Hypothalamus (tissue), 51 donors: Measurements from ENCODE around the gene PPL.
A peak's percentile ranks its signal among the peaks of the same experiment; 100 is the strongest.
"Not testable (repeated sequence)": the region's sequence is repeated elsewhere in the genome, so short reads cannot be mapped to it uniquely, and the experiment has no call there.

Experiments
- DNase-seq, 51 donors: peaks; one replicate each; lab custom pipeline; 2025; lab: John Stamatoyannopoulos, UW

Gene PPL

DNA sequence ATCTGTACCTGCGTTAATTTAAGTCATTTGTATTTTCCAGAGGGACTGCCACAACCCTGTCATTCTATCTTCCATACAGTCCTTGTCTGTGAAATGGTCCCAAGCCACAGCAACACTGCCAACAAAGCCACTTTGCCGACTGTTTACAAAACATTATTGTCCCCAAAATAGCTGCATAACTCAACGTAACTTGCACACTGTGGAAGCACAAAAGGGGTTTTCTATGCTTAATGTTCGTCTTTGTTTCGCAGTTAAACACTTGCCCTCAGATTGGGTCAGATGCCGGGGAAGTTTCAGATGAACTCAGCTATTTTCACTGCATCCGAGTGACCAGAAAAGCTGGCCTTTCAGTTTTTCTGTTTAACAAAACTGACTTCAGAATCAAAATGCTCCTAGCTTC is 25.8 kb upstream of the PPL start:
- DNase-seq = peak in 27 of 51 donors; percentile 13 to 88 (median 47)

DNA sequence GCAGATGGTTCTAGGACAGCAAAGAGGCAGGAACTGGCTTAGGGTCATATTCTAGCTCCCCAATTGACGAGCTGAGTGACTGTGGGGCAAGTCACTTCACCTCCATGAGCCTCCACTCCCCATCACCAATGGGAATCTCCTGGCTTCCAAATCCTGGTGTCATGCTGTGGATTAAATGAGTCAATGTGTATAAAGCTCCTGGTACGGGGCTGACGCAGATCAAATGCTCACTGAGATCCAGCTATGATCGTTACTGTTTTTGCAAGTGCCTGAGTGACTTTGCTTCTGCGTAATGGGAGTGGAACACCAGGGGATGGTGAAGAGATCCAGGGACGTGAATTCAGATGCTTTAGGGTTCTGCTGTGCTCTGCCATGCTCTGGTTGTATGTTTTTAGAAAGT is 23.6 kb upstream of the PPL start:
- no peak for DNase-seq

DNA sequence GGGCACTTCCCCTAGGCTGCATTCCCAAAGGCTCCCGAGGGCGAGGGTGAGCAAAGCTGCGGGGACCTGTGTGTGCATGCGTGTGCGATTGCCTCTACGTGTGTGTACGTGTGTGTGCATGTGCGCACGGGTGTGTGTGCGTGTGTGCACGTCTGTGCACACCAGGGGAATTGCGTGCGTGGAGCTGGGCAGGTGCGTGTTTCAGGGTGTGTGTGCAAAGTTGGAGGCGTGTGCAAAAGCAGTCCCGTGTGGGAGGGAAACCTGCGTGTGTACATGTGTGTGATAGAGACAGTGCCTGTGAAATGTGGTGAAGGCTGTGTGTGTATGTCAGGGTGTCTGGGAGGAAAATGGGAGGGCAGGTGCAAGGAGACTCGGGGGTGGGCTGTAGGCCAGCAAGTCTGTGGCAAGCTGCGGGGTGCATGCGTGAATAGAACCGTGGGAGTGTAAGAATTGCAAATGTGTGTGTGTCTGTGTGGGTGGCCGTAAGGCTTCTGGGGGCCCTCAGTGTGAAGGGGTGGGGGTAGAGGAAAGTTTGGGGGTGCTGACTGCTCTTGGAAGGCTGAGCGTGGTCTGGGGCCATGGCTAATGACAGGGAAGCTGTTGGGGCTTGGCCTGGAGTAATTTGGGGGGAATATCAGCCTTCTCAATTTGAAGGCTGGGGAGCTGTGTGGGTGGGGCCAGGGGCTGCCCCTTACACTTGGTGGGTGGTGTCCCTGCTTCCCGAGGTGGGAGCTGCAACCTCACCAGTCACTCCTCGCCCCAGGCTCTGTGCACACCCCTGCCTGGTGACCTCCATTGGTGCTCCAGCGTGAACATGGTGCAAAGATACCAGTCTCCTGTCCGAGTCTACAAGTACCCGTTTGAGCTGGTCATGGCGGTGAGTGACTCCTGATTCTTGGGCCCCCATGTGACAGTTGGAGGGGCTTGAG is 21.8 kb upstream of the PPL start:
- DNase-seq = peak in 2 of 51 donors; percentile 31 to 47

DNA sequence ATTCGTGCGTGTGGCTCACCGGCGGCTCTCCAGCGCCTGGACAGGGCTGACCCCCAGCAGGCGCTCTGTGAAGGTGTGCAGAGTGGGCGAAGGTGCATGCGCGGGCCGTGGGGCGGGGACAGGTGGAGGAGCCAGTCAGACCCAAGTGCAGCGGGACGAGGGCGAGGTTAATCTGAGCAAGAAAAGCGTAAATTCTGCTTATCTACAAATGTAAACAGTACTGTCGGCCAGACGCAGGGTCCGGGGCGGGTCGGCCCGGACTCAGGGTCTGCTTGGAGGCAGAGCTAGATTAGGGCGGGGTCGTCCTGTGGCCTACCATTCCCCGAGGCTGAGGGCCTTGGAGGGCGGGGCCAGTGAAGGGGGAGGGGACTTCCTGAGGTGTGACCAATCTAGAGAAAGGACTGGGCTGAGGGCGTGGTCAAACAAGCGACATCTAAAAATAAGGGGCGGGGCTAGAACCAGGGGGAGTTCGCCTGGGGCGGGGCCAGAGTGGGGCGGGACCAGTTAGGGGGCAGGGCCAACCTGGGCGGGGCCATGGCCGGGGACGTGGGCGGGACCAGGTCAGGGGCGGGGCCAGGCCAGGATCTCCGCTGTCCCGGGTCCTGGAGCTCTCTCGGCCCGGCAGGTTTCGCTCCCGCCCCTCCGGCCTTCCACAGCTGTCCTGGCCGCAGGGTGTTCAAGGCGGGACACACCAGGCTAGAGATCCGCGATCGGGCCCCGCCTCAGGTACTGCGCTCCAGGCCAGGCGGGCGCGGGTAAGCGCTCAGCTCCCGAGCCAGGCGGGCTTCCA is 21.0 kb upstream of the PPL start, which contains the start of gene SEC14L5:
Gene SEC14L5 (plus strand): TSS at position 611 of the 790 bp plus-strand sequence. CDS start 994 bp downstream, outside the sequence.
- DNase-seq = peak; percentile 13 to 99 (median 93)

DNA sequence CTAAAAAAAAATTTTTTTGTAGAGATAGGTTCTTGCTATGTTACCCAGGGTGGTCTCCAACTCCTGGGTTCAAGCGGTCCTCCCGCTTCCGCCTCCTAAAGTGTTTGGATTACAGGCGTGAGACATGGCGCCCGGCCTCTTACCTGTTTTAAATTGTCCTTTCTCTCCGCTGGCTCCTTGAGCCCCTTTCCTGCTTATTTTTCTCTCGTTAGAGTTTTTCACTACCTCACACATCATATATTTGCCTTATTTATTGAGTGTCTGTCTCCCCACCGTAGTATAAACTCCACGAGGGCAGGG is 20.4 kb upstream of the PPL start:
- no peak for DNase-seq

DNA sequence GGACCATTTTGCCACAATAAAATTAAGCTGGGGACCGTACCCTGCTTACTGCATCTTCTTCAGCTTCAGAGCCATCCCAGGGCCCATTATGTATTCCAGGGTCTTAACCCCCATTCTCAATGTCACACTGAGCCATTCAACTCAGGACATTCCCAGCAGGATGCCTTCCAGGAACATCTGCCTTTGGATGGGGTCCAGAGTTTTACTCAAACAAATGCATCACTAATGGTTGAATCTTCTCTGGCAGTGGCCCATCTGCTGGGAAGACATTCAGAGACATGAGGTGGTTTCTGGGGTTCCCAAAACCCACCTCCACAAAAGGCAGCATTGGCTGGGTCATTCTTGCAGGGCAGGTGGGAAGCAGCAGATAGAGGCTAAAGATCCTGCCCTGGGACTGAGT is 17.8 kb upstream of the PPL start:
- DNase-seq = no peak

DNA sequence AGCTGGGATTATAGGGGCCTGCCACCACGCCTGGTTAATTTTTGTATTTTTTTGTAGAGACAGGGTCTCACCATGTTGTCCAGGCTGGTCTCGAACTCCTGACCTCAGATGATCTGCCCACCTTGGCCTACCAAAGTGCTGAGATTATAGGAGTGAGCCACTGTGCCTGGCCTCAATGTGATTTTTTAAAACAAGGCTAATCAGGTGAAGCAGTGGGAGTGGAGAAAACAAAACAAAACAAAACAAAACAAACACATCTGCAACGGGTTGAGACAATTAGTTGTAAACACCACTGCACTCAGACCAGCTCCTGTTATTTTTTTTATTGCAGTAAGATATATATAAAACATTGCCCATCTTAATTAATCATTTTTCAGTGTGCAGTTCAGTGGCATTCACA is 14.6 kb upstream of the PPL start:
- not testable (repeated sequence) for DNase-seq

DNA sequence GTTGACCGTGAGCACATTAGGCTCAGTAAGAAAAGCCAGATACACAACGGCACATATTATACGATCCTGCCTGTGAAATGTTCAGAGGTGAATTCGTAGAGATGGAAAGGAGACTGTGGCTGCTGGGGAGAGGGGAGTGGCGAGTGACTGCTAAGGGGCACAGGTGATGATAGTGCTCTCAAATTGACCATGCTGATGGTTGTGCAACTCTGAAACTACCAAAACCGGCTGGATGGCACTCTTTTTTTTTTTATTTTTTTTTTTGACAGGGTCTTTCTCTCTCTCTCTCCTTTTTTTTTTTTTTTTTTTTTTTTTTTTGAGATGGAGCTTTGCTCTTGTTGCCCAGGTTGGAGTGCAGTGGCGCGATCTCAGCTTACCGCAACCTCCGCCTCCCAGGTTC is 13.0 kb upstream of the PPL start:
- no peak for DNase-seq

DNA sequence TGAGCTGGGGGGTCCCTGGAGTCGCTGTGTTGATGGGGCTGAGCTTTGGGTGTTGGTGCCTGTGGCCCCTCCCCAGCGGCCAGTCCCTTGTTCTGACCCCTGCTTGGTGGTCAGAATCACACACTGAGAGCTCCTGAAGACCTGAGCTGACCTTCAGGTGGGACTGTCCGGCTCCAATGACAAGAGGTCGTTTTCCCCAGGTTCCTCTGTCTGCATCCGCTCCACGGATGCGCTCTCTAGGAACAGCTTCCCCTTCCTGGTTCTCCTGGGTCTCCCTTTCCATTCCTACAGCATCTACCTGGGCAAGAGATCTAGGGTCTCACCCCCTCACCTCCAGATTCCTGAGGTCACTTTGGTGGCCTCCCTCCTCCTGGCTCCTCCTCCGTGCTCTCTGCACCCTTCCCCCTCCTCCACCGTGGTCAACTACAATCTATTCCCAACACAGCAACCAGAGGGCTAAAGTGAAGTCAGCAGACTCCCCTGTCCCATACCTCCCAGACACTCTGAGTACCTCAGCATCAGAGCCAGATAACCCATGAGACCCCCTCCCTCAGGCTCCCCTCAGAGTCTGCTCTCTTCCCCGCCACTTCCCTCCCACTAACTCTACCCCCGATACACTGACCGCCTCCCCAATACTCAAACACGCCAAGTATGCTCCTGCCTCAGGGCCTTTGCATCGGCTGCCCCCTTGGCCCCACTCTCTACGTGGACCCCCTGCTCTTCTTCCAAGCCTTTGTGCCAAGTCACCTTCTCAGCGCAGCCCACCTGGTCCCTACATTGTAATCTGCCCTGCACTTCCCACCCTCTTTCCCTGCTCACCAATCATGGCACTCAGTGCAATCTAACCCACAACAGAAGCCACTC is 12.2 kb upstream of the PPL start:
- no peak for DNase-seq

DNA sequence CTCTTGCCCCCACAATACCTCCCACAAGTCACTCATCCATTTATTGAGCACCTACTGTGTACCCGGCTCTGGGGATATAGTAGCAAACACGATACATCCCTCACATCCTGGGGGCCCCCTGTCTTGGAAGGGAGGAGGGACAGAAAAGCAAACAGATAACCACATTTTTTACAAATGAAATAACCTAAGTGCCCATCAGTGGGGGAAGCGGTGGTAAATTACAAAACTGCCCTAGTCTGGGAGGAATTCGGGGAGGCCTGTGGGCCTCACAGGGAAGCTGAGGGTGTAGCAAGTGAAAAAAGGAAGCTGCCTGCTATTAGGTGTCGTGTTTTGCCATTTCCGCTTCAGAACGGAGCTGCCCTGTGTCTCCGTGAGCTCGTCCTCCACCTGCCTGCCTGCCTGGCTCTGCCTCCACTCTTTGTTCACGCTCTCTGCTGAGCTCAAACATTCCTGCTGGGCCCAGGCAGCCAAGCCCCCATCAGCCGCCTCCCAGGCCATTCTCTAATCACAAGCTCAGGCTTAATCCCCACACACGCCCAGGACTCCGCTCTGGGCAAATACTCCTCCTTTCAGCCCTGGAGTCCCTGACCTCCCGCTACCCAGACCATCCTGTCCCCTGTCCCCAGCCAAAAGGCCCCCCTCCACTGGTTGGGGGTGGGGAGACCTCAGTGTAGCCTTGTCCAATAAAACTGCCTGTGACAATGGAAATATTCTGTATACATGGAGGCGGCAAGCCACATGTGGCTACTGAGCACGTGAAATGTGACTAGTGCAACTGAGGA is 11.0 kb upstream of the PPL start:
- no peak for DNase-seq

DNA sequence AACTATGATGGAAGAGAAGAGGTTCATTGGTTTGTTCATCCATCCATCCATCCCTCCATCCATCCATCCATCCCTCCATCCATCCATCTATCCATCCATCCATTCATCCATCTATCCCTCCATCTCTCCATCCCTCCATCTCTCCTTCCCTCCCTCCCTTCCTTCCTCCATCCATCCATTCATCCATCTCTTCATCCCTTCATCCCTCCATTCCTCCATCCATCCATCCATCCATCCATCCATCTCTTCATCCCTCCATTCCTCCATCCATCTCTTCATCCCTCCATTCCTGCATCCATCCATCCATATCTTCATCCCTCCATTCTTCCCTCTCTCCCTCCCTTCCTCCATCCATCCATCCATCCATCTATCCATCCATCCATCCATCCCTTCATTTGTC is 10.0 kb upstream of the PPL start:
- DNase-seq = no peak

DNA sequence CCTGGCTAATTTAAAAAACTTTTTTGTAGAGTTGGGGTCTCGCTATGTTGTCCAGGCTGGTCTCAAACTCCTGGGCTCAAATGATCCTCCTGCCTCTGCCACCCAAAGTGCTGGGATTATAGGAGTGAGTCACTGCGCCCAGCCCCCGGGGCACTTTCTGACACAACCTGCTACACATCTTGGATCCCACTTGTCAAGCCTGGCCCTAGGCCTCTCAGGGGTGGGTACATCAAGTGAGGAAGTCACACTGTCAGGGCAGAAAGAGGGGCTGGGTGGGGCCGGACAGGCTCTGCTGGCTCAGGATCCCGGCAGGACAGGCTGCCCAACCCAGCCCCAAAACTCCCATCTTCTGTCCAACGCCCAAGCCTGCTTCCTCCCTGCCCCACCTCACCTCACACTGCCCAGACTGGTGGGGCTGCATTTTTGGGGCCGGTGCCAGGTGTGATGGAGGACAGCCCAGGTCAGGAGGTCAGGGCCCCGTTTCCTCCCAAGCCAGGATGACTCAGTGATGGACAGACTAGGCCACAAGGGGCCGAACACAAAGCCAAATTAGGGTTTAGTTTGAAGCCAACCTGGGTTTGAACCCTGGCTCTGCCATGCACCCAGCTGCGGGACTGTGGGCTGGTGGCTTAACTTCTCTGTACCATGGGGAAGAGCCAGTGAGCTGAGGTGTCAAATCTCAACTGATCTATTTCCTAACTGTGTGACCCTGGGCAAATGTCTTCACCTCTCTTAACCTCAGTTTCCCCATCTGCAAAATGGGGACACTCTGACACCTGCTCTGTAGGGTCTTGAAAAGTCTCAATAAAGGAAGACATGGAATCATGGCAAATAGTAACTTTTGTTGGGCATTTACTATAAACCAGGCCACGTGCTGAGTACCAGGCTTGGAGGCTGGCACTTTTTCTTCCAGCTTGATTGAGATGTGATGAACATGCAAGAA is 8.9 kb upstream of the PPL start:
- DNase-seq = no peak

DNA sequence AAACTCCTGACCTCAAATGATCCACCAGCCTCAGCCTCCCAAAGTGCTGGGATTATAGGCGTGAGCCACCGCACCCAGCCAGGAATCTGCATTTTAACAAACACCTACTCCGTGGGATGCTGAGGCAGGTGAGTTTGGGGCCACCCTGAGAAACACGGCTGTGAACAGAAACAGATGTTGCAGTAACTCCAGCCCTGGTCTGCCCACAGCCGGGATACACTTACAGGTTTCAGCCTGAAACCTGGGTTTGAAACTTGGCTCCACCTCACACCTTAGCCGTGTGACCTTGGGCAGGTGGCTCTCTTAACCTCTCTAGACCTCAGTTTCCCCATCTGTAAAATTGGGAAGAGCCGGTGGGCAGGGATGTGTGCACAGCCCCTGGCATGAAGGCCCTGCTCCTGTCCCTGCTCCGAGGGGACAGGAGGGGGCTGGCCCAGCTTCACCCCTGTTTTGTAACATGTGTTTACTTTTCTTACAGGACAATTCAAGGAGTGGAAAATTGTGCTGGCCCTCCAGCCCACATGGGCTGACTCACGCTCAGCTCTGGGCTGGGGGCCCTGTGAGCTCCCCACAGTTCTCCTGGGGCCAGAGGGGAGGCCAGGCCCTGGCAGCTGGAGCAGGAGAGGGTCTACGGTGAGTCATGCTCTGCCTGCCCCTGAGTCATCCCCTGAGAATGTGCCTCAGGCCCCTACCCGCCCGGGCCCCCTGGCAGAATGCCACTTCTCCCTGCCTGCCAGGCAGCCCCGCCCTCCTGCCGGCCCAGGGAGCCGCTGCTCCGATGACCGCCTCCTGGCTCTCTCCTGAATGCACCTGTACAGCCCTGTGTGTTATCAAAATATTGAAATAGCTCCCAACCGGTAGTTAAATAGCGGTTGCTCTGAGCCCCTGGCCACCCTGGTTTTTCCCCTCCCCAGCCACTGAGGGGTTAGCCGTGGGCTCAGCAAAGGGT is 7.7 kb upstream of the PPL start:
- peak in 16 of 51 donors; percentile 4 to 81 (median 34) for DNase-seq

DNA sequence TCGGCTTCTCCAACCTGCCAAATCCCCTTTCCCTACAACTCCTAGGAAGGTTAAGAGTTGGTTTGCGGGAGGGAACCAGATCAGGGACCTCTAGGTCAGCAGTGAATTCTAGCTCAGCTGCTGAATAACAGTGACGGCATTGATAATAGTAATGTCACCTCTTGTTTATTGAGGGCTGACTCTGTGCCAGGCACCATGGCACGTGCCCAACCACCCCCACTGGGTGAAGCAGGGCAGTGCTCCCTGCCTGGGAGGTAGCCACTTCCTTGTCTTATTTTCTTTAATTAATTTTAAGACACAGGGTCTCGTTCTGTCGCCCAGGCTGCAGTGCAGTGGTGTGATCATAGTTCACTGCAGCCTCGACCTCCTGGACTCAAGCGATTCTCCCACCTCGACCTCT is 5.5 kb upstream of the PPL start:
- DNase-seq = no peak

DNA sequence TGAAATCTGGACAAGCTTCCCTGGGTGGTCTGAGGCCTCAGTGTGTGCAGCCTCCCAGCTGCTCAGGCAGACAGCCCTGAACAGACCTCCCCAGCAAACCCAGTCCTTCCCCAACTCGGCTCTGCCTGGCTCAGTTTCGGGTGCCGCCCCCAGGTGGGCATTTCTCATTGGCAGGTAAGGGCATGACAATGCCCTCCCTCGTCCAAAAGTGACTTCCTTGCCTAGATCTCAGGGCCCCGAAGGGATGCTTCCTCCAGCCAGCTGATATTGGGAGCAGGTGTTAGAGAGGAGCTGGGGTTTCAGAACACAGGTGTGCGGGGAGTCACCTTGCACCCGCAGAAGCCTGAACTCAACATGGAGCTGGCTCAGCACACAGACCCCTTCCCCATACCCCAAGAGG is 3.8 kb upstream of the PPL start:
- DNase-seq = no peak

DNA sequence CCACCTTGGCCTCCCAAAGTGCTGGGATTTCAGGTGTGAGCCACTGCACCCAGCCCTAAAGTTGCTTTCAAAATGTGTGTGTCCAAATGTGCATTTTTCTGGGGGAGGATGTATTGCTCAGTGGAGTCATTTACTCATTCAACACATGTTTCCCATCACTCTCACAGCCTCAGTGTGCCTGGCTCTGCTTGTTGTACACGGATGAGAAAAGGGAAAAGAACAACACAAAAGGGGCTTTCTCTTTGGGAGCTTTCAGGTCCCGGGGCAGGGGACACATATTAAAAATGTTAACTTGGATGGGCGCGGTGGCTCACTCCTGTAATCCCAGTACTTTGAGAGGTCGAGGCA is 1.7 kb upstream of the PPL start:
- DNase-seq = peak in 1 of 51 donors; percentile 8

DNA sequence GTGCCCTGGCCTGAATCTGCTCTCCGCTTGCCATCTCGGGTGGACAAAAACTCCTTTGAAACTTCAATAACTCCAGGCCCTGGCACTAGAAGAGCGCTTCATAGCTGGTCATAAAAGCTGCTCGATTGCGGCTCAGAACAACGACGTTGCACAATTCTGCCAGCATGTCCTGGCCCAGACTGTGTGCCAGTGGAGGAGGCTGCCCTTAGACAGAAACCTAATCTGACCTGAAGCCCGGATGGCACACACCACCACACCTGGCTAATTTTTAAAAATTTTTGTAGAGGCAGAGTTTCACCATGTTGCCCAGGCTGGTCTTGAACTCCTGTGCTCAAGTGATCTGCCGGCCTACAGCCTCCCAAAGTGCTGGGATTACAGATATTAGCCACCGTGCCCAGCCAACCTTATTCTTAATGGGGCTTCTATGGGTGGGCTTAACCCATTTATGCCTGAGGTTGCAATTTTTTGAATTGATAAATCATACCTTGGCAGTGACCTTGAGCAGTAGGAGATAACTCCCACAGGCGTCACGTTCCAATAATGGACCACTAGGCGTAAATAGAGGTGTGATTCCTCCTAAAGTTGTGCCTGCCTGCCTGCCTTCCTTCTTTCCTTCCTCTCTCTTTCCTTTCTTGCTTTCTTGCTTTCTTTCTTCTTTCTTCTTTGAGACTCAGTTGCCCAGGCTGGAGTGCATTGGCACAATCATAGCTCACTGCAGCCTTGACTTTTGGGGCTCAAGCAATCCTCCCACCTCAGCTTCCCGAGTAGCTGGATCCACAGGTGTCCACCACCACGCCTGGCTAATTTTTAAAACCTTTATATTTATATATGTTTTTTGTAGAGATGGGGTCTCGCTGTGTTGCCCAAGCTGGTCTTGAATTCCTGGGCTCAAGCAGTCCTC is 1.1 kb upstream of the PPL start:
- no peak for DNase-seq
